Measurements from ENCODE around the gene PRDM15. TPM values are rescaled to one million over a fixed set of nuclear protein-coding genes. Genes with fewer than 3 reads are reported as not detected.

The PRDM15 gene
- total RNA-seq: 4.8 and 7.1 TPM in 2 replicates

GRCh38 chr21:41879190-41879998 lies at the start of gene PRDM15:
TSS of gene PRDM15 (minus strand) at chr21:41879344. CDS start at chr21:41860363, 18,981 bp downstream.

DNA sequence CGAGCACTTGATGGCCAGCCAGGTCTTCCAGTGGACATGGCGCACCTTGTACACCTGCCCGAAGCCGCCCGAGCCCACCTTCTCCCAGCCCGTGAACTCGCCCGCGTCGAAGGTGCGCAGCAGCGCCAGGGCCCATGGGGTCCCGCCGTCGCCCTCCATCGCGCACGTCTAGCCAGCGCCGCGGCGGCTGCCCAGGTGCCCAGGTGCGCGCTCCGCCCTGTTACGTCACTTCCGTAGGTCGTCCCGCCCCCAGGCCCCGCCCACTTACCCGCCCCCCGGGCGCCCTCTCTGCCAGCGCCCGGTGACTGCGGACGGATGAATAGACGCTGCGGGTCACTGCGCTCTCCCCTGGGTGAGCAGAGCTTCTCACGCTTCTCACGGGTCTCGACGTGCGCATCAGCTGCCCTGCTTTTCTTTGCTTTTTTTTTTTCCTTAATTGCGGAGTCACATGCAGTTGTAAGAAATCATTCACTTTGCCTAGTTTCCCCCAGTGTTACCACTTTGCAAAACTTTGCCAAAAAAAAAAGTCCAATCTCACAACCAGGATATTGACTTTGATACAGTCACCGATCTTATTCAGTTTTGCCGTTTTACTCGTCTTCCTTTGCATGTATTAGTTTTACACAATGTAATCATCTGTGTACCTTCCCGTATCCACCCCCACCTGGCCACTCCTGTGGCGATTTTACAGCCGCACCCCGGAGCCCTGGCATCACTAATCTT lies 112.1 kb downstream of the PRDM15 start, which contains the start of gene RIPK4:
RIPK4 (minus strand) TSS at position 170 of the 723 bp plus-strand sequence; CDS start at position 159, 11 bp downstream.

Other genes starting within 250 kb of the PRDM15 start
- 0.38 and 1.7 TPM in 2 replicates for gene RIPK4, start 112.3 kb downstream of the PRDM15 start, total RNA-seq
- 62.9 and 90.8 TPM in 2 replicates for gene C2CD2, start 74.7 kb upstream of the PRDM15 start, total RNA-seq
- gene ZBTB21, start 131.0 kb upstream of the PRDM15 start, total RNA-seq: 7.7 and 9.0 TPM in 2 replicates
- under 0.01 TPM in 1 of 2 replicates, not detected in the other for gene UMODL1, start 192.0 kb upstream of the PRDM15 start, total RNA-seq